GM19463 (cell line): ENCODE results near the gene AGPAT4.

Experiments
- ATAC-seq: cut with Tn5 transposase; IDR thresholded peaks from one replicate; pipeline ENCODE4 v1.9.1; 2021; ENCODE audit warnings: mild to moderate bottlenecking, moderate library complexity; ENCODE audit not compliant: unreplicated experiment

Gene AGPAT4

GRCh38 chr6:161169035-161169434 lies 104.8 kb downstream of the AGPAT4 start:
- no peak for ATAC-seq

DNA sequence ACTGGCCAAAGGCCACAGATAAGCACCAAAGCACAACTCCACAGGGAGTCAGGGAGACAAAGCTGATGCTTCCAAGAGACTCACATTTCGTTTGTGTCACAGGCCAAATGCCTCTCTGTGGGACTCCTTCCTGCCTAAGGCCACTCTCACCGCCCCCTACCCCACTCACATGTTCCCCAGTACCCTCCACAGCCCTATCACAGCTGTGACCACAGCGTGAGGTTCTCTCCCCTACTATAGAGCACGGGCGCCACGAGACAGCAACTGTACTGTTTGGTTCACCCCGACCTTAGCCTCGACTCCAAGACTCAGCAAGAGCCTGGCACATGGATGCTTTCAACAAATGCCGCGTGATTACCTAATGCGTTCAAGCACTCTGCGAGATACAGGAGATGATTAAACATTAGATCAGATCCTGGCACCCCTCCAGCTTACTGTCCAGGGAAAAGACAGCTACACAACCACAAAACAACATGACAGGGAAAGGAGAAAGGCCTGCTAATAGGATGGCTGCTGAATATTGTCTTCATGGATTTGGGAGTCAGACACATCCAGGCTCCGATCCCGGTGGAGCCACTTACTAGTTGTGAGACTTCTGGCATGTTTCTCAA lies 105.5 kb downstream of the AGPAT4 start:
- ATAC-seq: no peak

GRCh38 chr6:161166677-161167076 lies 107.2 kb downstream of the AGPAT4 start:
- no peak for ATAC-seq

DNA sequence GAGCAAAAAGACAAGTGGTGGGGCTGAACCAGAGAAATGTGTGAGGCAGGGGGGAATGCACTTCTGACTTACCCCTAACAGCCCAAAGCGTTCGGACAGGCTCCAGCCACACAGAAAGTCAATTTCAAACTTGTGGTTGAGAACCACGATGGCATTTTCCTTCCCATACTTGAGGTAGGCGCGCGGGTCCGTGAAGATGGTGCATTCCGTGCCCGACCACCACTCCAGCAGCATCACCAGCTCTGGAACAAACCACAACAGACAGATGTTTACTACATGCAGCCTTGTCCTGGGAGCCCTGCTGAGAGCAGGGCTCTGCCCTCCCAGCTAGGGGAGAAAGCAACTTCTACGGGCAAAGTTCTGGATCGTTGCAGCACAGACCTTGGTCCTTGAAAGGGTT lies 107.7 kb downstream of the AGPAT4 start:
- ATAC-seq: no peak

GRCh38 chr6:161164182-161164625 lies 109.7 kb downstream of the AGPAT4 start:
- ATAC-seq: no peak

DNA sequence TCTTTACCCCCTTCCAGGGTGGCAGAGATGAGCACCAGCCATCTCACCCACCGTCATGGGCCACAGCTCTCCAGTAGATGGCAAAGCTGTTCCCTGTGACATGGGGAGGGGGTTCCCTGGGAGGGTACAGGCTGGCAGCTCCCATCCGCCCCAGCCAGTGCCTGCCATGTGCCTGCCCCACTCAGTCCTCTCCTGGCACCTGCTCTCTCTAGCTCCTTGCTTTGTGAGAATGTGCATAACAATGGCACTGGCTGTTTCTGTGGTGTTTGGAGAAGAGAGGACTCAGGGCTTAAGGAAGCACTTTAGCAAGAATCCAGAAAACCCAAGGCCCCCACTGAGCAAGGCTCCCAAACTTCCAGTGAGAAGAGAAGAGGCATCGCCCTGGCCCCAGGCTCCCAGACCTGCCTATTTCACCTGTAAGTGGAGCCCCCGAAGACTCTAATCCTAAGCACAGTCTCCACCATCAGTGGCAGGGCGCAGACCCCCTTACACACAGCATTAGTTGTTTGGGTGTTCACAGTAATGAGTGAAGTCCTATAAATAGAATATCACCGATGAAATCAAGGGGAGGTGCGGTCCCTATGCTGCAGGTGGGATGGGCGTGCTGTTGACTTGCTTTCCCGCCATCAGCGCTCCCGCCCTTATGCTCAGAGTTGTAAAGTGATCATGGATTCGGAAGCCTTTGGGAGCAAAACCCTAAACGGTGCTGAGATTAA lies 110.2 kb downstream of the AGPAT4 start:
- ATAC-seq: no peak

- ATAC-seq: no peak
Measured at GRCh38 chr6:161162722-161163121, 111.1 kb downstream of the AGPAT4 start.

DNA sequence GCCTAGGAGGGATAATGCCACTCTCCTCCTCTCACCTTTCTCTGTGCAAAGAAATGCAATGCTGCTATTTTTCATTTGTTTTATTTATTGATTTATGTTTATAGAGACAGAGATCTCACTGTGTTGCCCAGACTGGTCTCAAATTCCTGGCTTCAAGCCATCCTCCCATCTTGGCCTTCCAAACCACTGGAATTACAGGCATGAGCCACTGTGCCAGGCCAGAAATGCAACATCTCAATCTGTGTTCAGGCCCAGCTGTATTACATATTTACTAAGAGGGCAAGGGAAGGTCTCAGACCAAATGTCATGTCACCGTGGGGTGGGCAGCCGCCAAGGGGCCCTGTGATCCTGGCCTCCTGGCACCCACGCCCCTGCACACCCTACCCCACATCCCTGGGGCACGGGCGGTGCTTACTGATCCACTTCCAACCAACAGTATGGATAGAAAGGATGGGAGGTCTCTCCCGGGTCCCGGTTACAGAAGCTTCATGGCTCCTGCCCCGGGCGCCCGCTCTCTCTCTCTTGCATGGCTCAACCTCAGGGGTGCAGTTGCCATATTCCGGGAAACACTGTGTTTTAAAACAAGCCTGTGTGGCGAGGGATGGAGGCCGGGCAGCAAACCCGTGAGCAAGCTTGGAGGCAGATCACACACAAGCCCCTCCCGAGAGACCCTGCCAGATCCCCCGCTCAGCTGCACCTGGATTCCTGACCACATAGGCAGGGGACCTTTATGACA lies 111.8 kb downstream of the AGPAT4 start:
- no peak for ATAC-seq

DNA sequence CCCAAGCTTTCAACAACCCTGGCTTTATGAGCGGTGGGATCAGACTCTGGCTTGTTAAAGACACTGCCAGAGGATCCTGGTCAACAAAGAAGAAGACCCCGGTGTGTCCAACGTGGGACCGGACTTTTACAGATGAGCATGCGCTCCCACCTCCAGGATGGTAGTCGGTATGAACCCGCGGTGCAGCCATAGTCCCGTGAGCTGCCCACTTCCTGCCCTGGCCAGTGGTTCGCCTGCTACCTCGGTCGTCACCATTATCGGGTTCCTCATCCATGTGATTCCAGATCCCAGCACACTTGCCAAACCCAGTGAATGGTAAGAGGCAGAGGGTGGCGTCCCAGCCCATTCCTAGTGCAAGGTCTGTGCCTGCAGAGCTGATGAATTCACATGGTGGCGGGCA lies 112.7 kb downstream of the AGPAT4 start:
- no peak for ATAC-seq

- no peak for ATAC-seq
Measured at GRCh38 chr6:161154796-161155335, 119.0 kb downstream of the AGPAT4 start.

DNA sequence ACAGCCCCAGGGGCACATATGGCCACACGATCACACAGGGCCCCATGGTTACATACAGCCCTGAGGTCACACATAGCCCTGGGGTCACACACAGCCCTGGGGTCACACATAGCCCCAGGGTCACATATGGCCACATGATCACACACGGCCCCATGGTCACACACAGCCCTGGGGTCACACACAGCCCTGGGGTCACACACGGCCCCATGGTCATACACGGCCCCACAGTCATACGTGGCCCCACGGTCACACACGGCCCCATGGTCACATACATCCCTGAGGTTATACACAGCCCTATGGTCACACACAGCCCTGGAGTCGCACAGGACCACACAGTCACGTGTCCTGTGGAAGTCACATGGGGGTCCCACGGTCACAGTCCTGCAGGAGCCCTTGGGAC lies 120.1 kb downstream of the AGPAT4 start:
- ATAC-seq: no peak

DNA sequence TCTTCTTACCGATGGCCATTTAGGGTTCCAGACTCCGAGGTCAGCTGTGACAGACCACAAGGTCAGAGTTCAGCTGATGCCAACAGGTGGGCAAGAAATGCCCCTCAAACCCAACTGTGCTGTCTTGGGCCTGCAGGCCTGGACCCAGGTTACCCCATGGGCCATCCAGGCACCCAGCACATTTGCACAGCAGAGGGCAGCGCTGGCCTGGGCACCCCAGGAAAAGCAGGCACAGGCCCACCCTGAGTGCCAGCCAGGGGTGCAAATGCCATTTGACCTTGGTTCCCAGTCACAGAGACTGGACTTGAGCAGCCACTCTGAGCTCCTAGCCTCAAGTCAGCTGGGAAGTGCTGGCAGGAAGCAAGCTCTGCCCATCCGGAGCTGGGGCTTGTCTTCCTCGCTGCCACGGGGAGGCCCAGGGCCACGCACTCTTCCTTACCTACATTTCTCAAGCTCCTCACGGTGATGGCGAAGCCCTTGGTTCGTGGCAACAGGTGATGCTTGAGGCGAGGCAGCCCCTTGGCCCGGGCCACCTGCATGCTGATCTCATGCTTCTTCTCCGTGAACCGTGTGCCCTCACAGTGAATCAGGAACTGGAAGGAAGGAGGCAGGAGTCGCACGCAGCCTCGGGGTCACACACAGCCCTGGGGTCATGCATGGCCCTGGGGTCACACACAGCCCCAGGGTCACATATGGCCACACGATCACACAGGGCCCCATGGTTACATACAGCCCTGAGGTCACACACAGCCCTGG lies 120.8 kb downstream of the AGPAT4 start:
- peak; percentile 47 for ATAC-seq

DNA sequence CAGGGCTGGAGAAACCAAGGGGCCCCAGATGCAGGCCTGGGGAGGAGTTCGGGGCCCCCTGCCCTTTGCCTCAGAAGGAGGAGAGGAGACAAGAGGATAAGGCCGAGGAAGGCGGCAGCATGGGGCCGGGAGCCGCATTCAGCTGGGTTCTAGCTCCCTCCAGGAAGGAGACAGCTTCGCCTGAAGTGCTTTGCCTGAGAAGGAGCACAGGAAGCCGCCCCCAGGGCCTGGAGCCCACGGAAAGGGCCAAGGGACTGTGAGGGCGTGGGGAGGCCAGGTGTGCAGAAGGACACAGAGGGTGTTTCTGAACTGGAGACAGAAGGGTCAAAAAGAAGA lies 121.4 kb downstream of the AGPAT4 start:
- no peak for ATAC-seq

DNA sequence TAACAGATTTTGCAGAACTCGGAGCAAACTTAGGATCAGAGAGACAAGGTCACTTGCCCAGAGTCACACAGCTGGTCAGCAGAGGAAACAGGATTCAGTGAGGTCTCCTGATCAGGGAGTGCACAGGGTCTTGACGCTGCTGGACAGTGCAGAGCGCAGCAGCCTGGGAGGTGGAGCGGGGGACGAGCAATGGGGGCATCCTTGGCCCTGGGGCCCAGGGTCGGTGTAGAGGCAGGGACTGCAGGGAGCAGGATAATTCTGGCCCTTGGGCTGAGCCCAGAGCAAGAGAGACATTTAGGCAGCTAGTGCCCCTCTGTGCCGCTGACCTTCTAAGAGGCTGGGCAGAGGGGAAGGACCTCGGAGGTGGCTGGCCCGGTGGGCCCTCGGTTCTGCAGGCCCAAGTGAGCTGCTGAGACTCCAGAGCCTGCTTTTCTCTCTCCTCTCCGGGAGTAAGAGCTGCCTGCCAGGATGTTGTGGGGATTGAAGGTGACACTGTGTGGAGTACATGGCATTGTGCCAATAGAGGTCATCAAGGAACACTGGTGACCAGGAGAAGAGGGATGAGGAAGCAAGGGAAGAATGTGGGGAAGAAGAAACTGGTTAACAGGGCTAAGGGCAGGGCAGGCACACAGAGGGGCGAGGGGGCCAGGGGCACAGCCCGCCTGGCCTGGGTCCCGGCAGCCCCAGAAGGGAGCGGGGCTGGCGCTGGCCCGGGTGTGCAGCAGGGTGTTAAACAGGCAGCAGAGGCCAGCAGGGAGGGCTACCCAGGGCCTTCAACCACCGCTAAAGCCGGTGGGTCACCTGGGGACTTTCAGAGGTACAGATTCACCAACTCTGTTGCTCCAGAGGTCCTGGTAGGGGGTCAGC lies 122.0 kb downstream of the AGPAT4 start:
- no peak for ATAC-seq

- ATAC-seq: no peak
Measured at GRCh38 chr6:161151059-161151645, 122.7 kb downstream of the AGPAT4 start.

- ATAC-seq: no peak
Measured at GRCh38 chr6:161150566-161150965, 123.3 kb downstream of the AGPAT4 start.

- no peak for ATAC-seq
Measured at GRCh38 chr6:161150136-161150535, 123.7 kb downstream of the AGPAT4 start.

- ATAC-seq: no peak
Measured at GRCh38 chr6:161143663-161144430, 130.0 kb downstream of the AGPAT4 start.

- no peak for ATAC-seq
Measured at GRCh38 chr6:161142957-161143296, 130.9 kb downstream of the AGPAT4 start.
